ENCODE measurements around the gene PRKAG1. TPM values are rescaled to one million over a fixed set of nuclear protein-coding genes. Genes with fewer than 3 reads are reported as not detected.

Gene PRKAG1
- total RNA-seq, result 79.3 and 94.0 TPM in 2 replicates

GRCh38 chr12:49018261-49019119, at the start of gene PRKAG1:
Gene PRKAG1 (minus strand): TSS chr12:49018776. CDS start chr12:49018740, 36 bp downstream.

GRCh38 chr12:49060237-49061156, 41.9 kb upstream of the PRKAG1 start, which contains the start of gene KMT2D:
Gene KMT2D (minus strand): TSS chr12:49060794. CDS start chr12:49055324, 5,470 bp downstream.

GRCh38 chr12:48999371-49000131, 19.0 kb downstream of the PRKAG1 start, which contains the start of gene DDN:
Gene DDN (minus strand): TSS chr12:48999375. CDS start chr12:48999287, 88 bp downstream.

GRCh38 chr12:48978291-48978740, 40.3 kb downstream of the PRKAG1 start, which contains the start of gene WNT1:
Gene WNT1 (plus strand): TSS chr12:48978322. CDS start chr12:48978651, 329 bp downstream.

GRCh38 chr12:48957141-48958048, 61.2 kb downstream of the PRKAG1 start, which contains the start of gene ARF3:
Gene ARF3 (minus strand): TSS chr12:48957487. CDS start chr12:48941095, 16,392 bp downstream.

Other genes with a start within 250 kb of the PRKAG1 start
- gene ADCY6, start 229.7 kb downstream of the PRKAG1 start, total RNA-seq, result 5.7 and 11.2 TPM in 2 replicates
- 10.6 and 10.9 TPM in 2 replicates for gene CACNB3, start 200.3 kb downstream of the PRKAG1 start, total RNA-seq
- 41.8 and 56.9 TPM in 2 replicates for gene DDX23, start 166.6 kb downstream of the PRKAG1 start, total RNA-seq
- 0.16 TPM in 1 of 2 replicates, not detected in the other for gene RND1, start 152.9 kb downstream of the PRKAG1 start, total RNA-seq
- gene FKBP11, start 93.3 kb downstream of the PRKAG1 start, total RNA-seq, result 47.0 and 51.9 TPM in 2 replicates
- 83.3 and 95.3 TPM in 2 replicates for gene ARF3, start 61.3 kb downstream of the PRKAG1 start, total RNA-seq
- gene WNT10B, start 47.0 kb downstream of the PRKAG1 start, total RNA-seq, result 0.08 TPM in 2 replicates
- gene WNT1, start 40.5 kb downstream of the PRKAG1 start, total RNA-seq, result not detected in 2 replicates
- 0.19 and 0.23 TPM in 2 replicates for gene DDN, start 19.4 kb downstream of the PRKAG1 start, total RNA-seq
- 18.2 and 18.6 TPM in 2 replicates for gene KMT2D, start 42.0 kb upstream of the PRKAG1 start, total RNA-seq
- 2.1 and 3.9 TPM in 2 replicates for gene RHEBL1, start 51.2 kb upstream of the PRKAG1 start, total RNA-seq
- not detected in 2 replicates for gene DHH, start 76.0 kb upstream of the PRKAG1 start, total RNA-seq
- 10.8 and 25.9 TPM in 2 replicates for gene LMBR1L, start 92.1 kb upstream of the PRKAG1 start, total RNA-seq
- gene TUBA1B, start 112.6 kb upstream of the PRKAG1 start, total RNA-seq, result 1,252 and 3,423 TPM in 2 replicates
- 80.7 and 95.5 TPM in 2 replicates for gene TUBA1A, start 170.3 kb upstream of the PRKAG1 start, total RNA-seq
- gene TUBA1C, start 246.3 kb upstream of the PRKAG1 start, total RNA-seq, result 721 and 1,538 TPM in 2 replicates

Data from hair follicular keratinocyte (primary cell).